ENCODE data around the gene L2HGDH.
"Not testable (repeated sequence)": the region's sequence is repeated elsewhere in the genome, so short reads cannot be mapped to it uniquely, and the experiment has no call there.

The L2HGDH gene

GRCh38 chr14:50318031-50318626 is 6.1 kb upstream of the L2HGDH start:
- Histone ChIP-seq H3K14ac (ENCODE audit: low read length) (no peak overlapping the region), H3K4ac (ENCODE audit: low read depth, low read length) (no peak overlapping the region), H2BK5ac (ENCODE audit: low read depth, low read length, poor library complexity) (no peak overlapping the region), H4K8ac (ENCODE audit: low read depth, low read length) (no peak overlapping the region), H3K79me1 (ENCODE audit: low read length) (no peaks in the 10 kb centered on the region), H4K12ac (ENCODE audit: low read depth, low read length) (no peak overlapping the region), H2BK12ac (ENCODE audit: low read length) (no peak overlapping the region), H3K4me2 (ENCODE audit: low read length) (no peak overlapping the region), H3K27me3 (ENCODE audit: insufficient read depth, low read length) (no peaks in the 10 kb centered on the region), H3K9ac (ENCODE audit: low read length) (no peak overlapping the region), H4K91ac (ENCODE audit: low read depth, low read length) (no peak overlapping the region), H3K18ac (ENCODE audit: low read length) (no peak overlapping the region), H3K23ac (ENCODE audit: low read length) (no peak overlapping the region), H2AFZ (ENCODE audit: insufficient read depth, low read length, poor library complexity) (no peak overlapping the region), H3K27ac (ENCODE audit: low read depth, low read length) (no peak overlapping the region), H2AK5ac (ENCODE audit: low read length) (no peak overlapping the region), H3K4me3 (ENCODE audit: low read depth, low read length) (no peak overlapping the region), H2BK120ac (ENCODE audit: insufficient read depth, low read length, poor library complexity) (no peak overlapping the region), H3K9me3 (ENCODE audit: insufficient read depth, low read depth, low read length) (peaks cover 1% of the 10 kb centered on the region), H3K36me3 (ENCODE audit: control insufficient read depth in 1 of 2, insufficient read depth in 2 of 2, low read length in 2 of 2) (peaks cover 4 to 5% of the 10 kb centered on the region in 2 experiments), H3K79me2 (ENCODE audit: control insufficient read depth, insufficient read depth, low read length, poor library complexity) (no peaks in the 10 kb centered on the region), H3K4me1 (ENCODE audit: control insufficient read depth in 1 of 2, insufficient read depth in 2 of 2, low read length in 2 of 2) (peaks cover 0 to 2% of the 10 kb centered on the region in 2 experiments)
- DNase-seq, result peak in 1 of 2 donors; percentile 42
- WGBS (ENCODE audit: extremely low coverage, insufficient coverage, insufficient read length), result no CpG with 5 or more reads among the region's 4 CpGs

DNA sequence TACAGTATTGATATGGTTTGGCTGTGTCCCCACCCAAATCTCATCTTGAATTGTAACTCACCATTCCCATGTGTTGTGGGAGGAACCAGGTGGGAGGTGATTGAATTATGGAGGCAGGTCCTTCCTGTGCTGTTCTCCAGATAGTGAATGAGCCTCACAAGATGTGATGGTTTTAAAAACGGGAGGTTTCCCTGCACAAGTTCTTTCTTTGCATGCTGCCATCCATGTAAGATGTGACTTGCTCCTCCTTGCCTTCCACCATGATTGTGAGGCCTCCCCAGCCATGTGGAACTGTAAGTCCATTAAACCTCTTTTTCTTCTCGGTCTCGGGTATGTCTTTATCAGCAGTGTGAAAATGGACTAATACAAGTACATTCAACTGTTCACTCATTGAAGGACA is 2.1 kb upstream of the L2HGDH start:
- not testable (repeated sequence) for H3K9me3 ChIP-seq (ENCODE audit: insufficient read depth, low read depth, low read length); H3K14ac ChIP-seq (ENCODE audit: low read length); H3K23ac ChIP-seq (ENCODE audit: low read length); H4K8ac ChIP-seq (ENCODE audit: low read depth, low read length); H4K12ac ChIP-seq (ENCODE audit: low read depth, low read length); H3K79me1 ChIP-seq (ENCODE audit: low read length); H3K79me2 ChIP-seq (ENCODE audit: control insufficient read depth, insufficient read depth, low read length, poor library complexity); H4K91ac ChIP-seq (ENCODE audit: low read depth, low read length); H3K27me3 ChIP-seq (ENCODE audit: insufficient read depth, low read length); H3K4ac ChIP-seq (ENCODE audit: low read depth, low read length); H2BK5ac ChIP-seq (ENCODE audit: low read depth, low read length, poor library complexity); H3K36me3 ChIP-seq (ENCODE audit: control insufficient read depth in 1 of 2, insufficient read depth in 2 of 2, low read length in 2 of 2); H3K4me3 ChIP-seq (ENCODE audit: low read depth, low read length); H3K4me1 ChIP-seq (ENCODE audit: control insufficient read depth in 1 of 2, insufficient read depth in 2 of 2, low read length in 2 of 2); H2AFZ ChIP-seq (ENCODE audit: insufficient read depth, low read length, poor library complexity); H3K18ac ChIP-seq (ENCODE audit: low read length); DNase-seq; H2BK12ac ChIP-seq (ENCODE audit: low read length); H2AK5ac ChIP-seq (ENCODE audit: low read length); H3K9ac ChIP-seq (ENCODE audit: low read length); H3K4me2 ChIP-seq (ENCODE audit: low read length); H2BK120ac ChIP-seq (ENCODE audit: insufficient read depth, low read length, poor library complexity); H3K27ac ChIP-seq (ENCODE audit: low read depth, low read length)
- WGBS (ENCODE audit: extremely low coverage, insufficient coverage, insufficient read length), result no CpG with 5 or more reads among the region's 3 CpGs

DNA sequence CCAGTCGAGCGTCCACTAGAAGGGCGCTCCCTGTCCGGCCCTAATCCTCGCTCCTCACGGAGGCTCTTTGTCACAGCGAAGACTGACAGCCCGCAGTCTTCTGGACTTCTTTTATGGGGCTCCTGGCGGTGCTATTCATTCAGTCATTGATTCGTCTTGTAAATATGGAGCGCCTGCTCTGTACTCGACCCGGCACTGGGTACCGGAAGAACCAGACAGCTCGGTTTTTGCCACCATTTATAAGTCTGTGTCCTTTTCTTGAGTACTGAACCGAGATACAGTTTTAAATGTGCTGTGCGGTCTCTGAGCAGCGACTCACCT is 665 bp upstream of the L2HGDH start:
- peaks cover 3 to 4% of the 10 kb centered on the region in 2 experiments for H3K36me3 ChIP-seq (ENCODE audit: control insufficient read depth in 1 of 2, insufficient read depth in 2 of 2, low read length in 2 of 2)
- H4K8ac ChIP-seq (ENCODE audit: low read depth, low read length), result peak overlapping the region; percentile 92
- H3K79me2 ChIP-seq (ENCODE audit: control insufficient read depth, insufficient read depth, low read length, poor library complexity), result peaks cover 10% of the 10 kb centered on the region
- H4K91ac ChIP-seq (ENCODE audit: low read depth, low read length), result peak overlapping the region; percentile 33
- no peak overlapping the region for H2AK5ac ChIP-seq (ENCODE audit: low read length)
- H4K12ac ChIP-seq (ENCODE audit: low read depth, low read length), result peak overlapping the region; percentile 63
- H3K9me3 ChIP-seq (ENCODE audit: insufficient read depth, low read depth, low read length), result peaks cover 1% of the 10 kb centered on the region
- H3K23ac ChIP-seq (ENCODE audit: low read length), result no peak overlapping the region
- no peak overlapping the region for H3K4ac ChIP-seq (ENCODE audit: low read depth, low read length)
- peak in 1 of 2 donors; percentile 37 for DNase-seq
- H2BK120ac ChIP-seq (ENCODE audit: insufficient read depth, low read length, poor library complexity), result peak overlapping the region; percentile 73
- H3K4me2 ChIP-seq (ENCODE audit: low read length), result peak overlapping the region; percentile 68
- peak overlapping the region; percentile 91 for H3K14ac ChIP-seq (ENCODE audit: low read length)
- no CpG with 5 or more reads among the region's 18 CpGs for WGBS (ENCODE audit: extremely low coverage, insufficient coverage, insufficient read length)
- peak overlapping the region; percentile 81 for H3K18ac ChIP-seq (ENCODE audit: low read length)
- no peaks in the 10 kb centered on the region for H3K27me3 ChIP-seq (ENCODE audit: insufficient read depth, low read length)
- peak overlapping the region; percentile 28 for H3K9ac ChIP-seq (ENCODE audit: low read length)
- H2BK5ac ChIP-seq (ENCODE audit: low read depth, low read length, poor library complexity), result peak overlapping the region; percentile 68
- H2AFZ ChIP-seq (ENCODE audit: insufficient read depth, low read length, poor library complexity), result peak overlapping the region; percentile 93
- no peak overlapping the region for H3K27ac ChIP-seq (ENCODE audit: low read depth, low read length)
- peak overlapping the region; percentile 68 for H3K4me3 ChIP-seq (ENCODE audit: low read depth, low read length)
- no peak overlapping the region for H2BK12ac ChIP-seq (ENCODE audit: low read length)
- peaks cover 0 to 4% of the 10 kb centered on the region in 2 experiments for H3K4me1 ChIP-seq (ENCODE audit: control insufficient read depth in 1 of 2, insufficient read depth in 2 of 2, low read length in 2 of 2)
- H3K79me1 ChIP-seq (ENCODE audit: low read length), result peaks cover 7% of the 10 kb centered on the region

GRCh38 chr14:50311337-50311971 is 575 bp downstream of the L2HGDH start:
- Histone ChIP-seq H4K12ac (ENCODE audit: low read depth, low read length) (peak overlapping the region; percentile 46), H4K8ac (ENCODE audit: low read depth, low read length) (peak overlapping the region; percentile 34), H3K18ac (ENCODE audit: low read length) (peak overlapping the region; percentile 23), H2BK12ac (ENCODE audit: low read length) (no peak overlapping the region), H3K9ac (ENCODE audit: low read length) (peak overlapping the region; percentile 68), H3K9me3 (ENCODE audit: insufficient read depth, low read depth, low read length) (peaks cover 1% of the 10 kb centered on the region), H3K79me2 (ENCODE audit: control insufficient read depth, insufficient read depth, low read length, poor library complexity) (peaks cover 10% of the 10 kb centered on the region), H3K23ac (ENCODE audit: low read length) (no peak overlapping the region), H3K36me3 (ENCODE audit: control insufficient read depth in 1 of 2, insufficient read depth in 2 of 2, low read length in 2 of 2) (peaks cover 3 to 4% of the 10 kb centered on the region in 2 experiments), H2AK5ac (ENCODE audit: low read length) (no peak overlapping the region), H3K14ac (ENCODE audit: low read length) (no peak overlapping the region), H2AFZ (ENCODE audit: insufficient read depth, low read length, poor library complexity) (peak overlapping the region; percentile 69), H2BK120ac (ENCODE audit: insufficient read depth, low read length, poor library complexity) (peak overlapping the region; percentile 12), H3K4ac (ENCODE audit: low read depth, low read length) (peak overlapping the region; percentile 16), H3K4me1 (ENCODE audit: control insufficient read depth in 1 of 2, insufficient read depth in 2 of 2, low read length in 2 of 2) (peaks cover 0 to 4% of the 10 kb centered on the region in 2 experiments), H3K4me3 (ENCODE audit: low read depth, low read length) (peak overlapping the region; percentile 85), H3K4me2 (ENCODE audit: low read length) (peak overlapping the region; percentile 90), H4K91ac (ENCODE audit: low read depth, low read length) (no peak overlapping the region), H3K27ac (ENCODE audit: low read depth, low read length) (no peak overlapping the region), H3K79me1 (ENCODE audit: low read length) (peaks cover 7% of the 10 kb centered on the region), H3K27me3 (ENCODE audit: insufficient read depth, low read length) (no peaks in the 10 kb centered on the region), H2BK5ac (ENCODE audit: low read depth, low read length, poor library complexity) (no peak overlapping the region)
- no CpG with 5 or more reads among the region's 18 CpGs for WGBS (ENCODE audit: extremely low coverage, insufficient coverage, insufficient read length)
- DNase-seq, result no peak
